T-helper 22 cell (primary cell): ENCODE data around the gene MLLT3.

ENCODE experiments used
- DNase-seq: peaks from one replicate; pipeline ENCODE4 v3.0.0-alpha.2; 2020; ENCODE audit warnings: low read depth

MLLT3 gene

DNA sequence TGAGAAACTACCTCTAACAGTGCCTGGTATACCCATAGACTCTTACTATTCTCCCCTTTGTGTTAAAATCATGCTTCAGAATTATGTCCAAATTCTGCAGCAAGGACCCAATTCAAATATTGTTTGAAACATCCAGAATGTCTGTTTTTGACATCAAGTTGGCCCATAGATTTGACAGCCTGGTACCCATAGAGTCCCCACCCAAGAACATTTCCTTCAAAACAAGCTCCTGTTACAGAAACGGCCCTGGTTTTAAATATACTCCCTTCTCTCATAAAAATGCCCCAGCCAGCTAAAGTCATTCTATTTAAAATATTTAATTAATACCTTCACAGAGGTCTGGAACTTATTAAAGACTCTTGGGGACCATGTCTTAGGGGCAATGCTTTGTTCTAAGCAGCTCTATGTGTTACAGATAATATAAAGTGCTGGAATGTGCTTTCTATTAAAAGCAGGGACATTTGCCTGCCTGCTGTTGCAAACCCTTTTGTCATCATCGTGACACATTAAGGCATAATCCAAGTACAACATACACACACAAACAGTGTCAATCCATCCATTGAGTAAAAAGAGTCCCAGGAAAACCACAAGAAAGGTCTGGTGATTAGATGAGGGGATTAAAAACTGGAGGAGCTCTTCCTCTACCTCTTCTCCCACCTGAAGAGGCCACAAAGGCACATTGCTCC, 321.7 kb downstream of the MLLT3 start:
- DNase-seq = no peak

DNA sequence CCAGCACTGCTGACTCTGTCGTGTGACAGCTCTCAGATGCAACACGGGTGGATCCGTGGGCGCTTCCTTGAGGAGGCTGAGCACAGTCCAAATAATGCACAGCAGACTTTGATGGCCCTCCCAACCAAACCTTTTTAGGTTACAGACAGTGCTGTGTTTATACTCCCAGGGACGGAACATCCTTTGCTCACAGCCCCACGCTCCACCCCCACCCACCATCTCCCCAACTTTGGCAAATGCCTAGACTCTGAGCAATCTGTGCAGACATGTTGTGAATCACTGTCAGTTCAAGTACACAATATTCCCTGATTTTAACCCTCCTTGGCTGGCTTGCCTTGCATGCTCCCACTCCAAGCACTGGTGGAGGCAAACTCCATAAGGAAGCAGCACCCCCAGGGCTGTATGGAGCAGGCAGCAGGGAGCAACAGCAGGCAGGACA, 324.6 kb downstream of the MLLT3 start:
- no peak for DNase-seq

DNA sequence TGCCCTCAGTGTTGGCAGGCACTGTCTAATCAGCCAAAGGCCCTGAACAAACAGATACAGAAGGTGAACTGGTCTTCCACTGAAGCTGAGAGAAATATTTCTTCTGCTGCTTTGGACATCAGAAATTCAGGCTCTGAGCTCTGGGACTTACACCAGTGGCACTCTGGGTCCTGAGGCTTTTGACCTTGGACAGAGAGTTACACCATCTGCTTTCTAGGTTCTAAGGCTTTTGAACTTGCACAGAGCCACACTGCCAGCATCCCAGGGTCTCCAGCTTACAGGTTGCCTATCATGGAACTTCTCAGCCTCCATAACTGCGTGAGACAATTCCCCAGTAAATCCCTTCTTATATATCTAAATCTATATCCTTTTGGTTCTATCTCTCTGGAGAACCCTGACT, 326.7 kb downstream of the MLLT3 start:
- DNase-seq = no peak

GRCh38 chr9:20294046-20294750, 328.1 kb downstream of the MLLT3 start:
- DNase-seq = no peak

DNA sequence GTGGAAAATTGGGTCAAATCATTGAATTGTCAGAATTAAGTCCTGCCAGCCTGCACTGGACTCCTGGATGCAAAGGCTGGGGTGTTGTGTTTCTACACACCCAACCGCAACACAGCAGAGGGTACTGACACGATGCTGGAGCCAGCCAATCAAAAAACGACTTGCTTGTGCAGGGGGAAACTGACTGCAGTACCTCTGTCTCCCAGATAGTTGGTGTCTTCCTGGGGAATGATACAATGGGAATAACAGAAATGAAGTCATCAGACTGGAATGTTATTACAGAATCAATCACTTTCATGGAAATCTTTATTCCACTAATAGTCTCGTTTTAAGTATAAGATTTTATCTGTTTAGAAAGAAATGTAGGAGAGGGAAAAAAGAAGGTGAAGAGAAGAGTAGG, 330.3 kb downstream of the MLLT3 start:
- no peak for DNase-seq
